ENCODE data around the gene CIDEB. TPM values are rescaled to one million over a fixed set of nuclear protein-coding genes. Genes with fewer than 3 reads are reported as not detected.

Gene CIDEB
- total RNA-seq, 1 experiment from 2014 or later = 0.18 TPM

DNA sequence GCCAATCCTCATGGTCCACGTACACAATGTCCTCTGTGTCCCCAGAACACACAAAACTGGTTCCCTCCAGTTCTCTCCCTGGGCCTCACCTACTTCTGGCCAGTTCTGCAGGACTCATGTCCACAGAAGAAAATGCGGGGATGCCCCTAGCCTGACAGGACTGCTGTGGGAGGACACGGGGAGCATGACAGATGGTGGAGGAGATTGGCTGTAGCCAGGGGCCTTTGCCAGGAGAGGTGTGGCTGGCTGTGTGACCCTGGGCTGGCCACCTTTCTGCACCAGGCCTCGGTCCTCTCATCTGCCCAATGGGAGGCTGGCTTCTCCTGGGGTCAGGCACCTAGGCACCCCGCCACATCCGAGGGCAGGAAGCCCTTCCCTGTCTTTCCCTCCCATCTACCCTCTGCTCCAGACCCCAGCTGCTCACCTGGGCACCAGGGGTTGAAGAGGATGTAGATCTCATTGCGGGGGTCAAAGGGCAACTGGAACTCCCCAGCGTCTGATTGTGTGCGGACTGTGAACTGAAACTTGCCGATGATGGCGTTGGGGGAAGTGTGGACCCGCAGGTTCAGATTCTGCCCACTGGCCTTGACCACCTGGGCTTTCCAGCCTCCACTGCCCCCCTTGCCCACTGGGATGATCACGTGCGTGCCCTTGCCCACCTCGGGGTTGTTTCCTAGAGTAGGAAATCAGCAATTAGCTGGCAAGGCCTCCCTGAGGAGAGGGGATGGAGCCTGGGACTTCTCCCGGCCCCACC lies 47.6 kb downstream of the CIDEB start:
- intact Hi-C loops (cut with micrococcal nuclease; ENCODE audit: unreplicated experiment) = no loop called here
- no peaks in the 10 kb centered on the region for H3K27me3 ChIP-seq (ENCODE audit: control insufficient read depth, insufficient read depth, low read length)
- TF ChIP-seq POLR2AphosphoS5 (IDR thresholded peaks at IDR 0.05; ENCODE audit: low read depth, low read length) (no peak), SIN3A (IDR thresholded peaks at IDR 0.05; ENCODE audit: borderline replicate concordance, insufficient read depth, low read depth, low read length) (no peak), TCF7L2 (IDR thresholded peaks at IDR 0.05; ENCODE audit: low read depth, low read length) (no peak)
- TF ChIP-seq, protein P1, sequence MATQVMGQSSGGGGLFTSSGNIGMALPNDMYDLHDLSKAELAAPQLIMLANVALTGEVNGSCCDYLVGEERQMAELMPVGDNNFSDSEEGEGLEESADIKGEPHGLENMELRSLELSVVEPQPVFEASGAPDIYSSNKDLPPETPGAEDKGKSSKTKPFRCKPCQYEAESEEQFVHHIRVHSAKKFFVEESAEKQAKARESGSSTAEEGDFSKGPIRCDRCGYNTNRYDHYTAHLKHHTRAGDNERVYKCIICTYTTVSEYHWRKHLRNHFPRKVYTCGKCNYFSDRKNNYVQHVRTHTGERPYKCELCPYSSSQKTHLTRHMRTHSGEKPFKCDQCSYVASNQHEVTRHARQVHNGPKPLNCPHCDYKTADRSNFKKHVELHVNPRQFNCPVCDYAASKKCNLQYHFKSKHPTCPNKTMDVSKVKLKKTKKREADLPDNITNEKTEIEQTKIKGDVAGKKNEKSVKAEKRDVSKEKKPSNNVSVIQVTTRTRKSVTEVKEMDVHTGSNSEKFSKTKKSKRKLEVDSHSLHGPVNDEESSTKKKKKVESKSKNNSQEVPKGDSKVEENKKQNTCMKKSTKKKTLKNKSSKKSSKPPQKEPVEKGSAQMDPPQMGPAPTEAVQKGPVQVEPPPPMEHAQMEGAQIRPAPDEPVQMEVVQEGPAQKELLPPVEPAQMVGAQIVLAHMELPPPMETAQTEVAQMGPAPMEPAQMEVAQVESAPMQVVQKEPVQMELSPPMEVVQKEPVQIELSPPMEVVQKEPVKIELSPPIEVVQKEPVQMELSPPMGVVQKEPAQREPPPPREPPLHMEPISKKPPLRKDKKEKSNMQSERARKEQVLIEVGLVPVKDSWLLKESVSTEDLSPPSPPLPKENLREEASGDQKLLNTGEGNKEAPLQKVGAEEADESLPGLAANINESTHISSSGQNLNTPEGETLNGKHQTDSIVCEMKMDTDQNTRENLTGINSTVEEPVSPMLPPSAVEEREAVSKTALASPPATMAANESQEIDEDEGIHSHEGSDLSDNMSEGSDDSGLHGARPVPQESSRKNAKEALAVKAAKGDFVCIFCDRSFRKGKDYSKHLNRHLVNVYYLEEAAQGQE (IDR thresholded peaks at IDR 0.05; ENCODE audit: insufficient read depth in 1 of 2, low read depth in 2 of 2, low read length in 1 of 2) = no peak
- TF ChIP-seq, protein P2, sequence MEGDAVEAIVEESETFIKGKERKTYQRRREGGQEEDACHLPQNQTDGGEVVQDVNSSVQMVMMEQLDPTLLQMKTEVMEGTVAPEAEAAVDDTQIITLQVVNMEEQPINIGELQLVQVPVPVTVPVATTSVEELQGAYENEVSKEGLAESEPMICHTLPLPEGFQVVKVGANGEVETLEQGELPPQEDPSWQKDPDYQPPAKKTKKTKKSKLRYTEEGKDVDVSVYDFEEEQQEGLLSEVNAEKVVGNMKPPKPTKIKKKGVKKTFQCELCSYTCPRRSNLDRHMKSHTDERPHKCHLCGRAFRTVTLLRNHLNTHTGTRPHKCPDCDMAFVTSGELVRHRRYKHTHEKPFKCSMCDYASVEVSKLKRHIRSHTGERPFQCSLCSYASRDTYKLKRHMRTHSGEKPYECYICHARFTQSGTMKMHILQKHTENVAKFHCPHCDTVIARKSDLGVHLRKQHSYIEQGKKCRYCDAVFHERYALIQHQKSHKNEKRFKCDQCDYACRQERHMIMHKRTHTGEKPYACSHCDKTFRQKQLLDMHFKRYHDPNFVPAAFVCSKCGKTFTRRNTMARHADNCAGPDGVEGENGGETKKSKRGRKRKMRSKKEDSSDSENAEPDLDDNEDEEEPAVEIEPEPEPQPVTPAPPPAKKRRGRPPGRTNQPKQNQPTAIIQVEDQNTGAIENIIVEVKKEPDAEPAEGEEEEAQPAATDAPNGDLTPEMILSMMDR (IDR thresholded peaks at IDR 0.05) = no peak
- ATAC-seq = no peak
- H3K27ac ChIP-seq (ENCODE audit: low read length) = no peak overlapping the region
- DNase-seq (ENCODE audit: low read depth, low spot score) = no peak
- in situ Hi-C loops (cut with HindIII; ENCODE audit: low pct_unique_long_range_greater_than_20kb, low sequenced_read_pairs) = no loop called here
- H3K36me3 ChIP-seq (ENCODE audit: control insufficient read depth, insufficient read depth, low read length) = no peaks in the 10 kb centered on the region
- ChIA-PET POLR2A (no interaction called here), CTCF (no interaction called here)
- no peak overlapping the region for H3K4me3 ChIP-seq (ENCODE audit: low read depth in 2 of 2, low read length in 2 of 2)
- BruUV-seq (replicated peaks) = no TSS peak
- no peaks in the 10 kb centered on the region for H3K9me3 ChIP-seq (ENCODE audit: control insufficient read depth, insufficient read depth, low read depth, low read length)
- no peaks in the 10 kb centered on the region for H3K4me1 ChIP-seq (ENCODE audit: control insufficient read depth, insufficient read depth, low read length)

DNA sequence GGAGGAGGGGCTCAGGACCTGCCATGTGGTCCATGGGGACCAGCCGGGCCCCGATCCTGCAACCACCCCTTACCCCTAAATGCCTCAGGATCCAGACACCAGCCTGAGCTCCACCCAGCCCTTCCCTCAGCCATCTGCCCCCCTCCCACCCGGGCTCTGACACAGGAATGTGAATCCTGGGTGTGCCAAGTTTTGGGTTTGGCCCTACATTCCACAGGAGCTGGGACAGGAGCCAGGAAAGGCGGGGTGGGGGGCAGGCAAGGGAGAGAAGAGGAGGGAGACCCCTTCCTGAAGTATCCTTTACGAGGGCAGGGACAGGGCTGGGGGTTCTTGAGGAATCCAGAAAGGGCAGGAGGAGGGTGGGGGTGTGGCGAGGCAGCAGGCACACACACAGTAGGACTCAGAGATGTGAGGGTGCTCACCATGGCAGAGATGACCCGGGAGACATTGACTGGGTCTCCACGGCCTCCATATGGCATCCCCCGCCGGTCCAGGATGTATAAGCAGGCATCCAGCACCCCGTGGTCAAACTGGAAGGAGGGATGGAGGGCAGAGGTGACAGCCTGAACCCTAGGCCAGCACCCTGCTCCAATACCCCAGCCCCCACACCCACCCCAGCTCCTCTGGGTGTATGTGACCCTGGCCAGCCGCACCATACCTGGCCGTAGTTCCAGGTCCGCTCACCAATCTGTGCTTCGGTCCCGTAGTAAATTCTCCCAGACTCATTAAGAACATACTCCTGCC lies 48.3 kb downstream of the CIDEB start:
- Histone ChIP-seq H3K36me3 (ENCODE audit: control insufficient read depth, insufficient read depth, low read length) (no peaks in the 10 kb centered on the region), H3K27me3 (ENCODE audit: control insufficient read depth, insufficient read depth, low read length) (no peaks in the 10 kb centered on the region), H3K27ac (ENCODE audit: low read length) (no peak overlapping the region), H3K4me3 (ENCODE audit: low read depth in 2 of 2, low read length in 2 of 2) (no peak overlapping the region), H3K4me1 (ENCODE audit: control insufficient read depth, insufficient read depth, low read length) (no peaks in the 10 kb centered on the region), H3K9me3 (ENCODE audit: control insufficient read depth, insufficient read depth, low read depth, low read length) (no peaks in the 10 kb centered on the region)
- DNase-seq (ENCODE audit: low read depth, low spot score) (no peak), ATAC-seq (no peak)
- ChIA-PET CTCF (no interaction called here), POLR2A (interaction anchor here (0.6 kb wide), 1 partner anchor 17 kb away, joined by 12 read pairs; the partner anchor contains the start of gene TINF2)
- BruUV-seq (replicated peaks) = no TSS peak
- intact Hi-C loops (cut with micrococcal nuclease; ENCODE audit: unreplicated experiment) = no loop called here
- in situ Hi-C loops (cut with HindIII; ENCODE audit: low pct_unique_long_range_greater_than_20kb, low sequenced_read_pairs) = no loop called here
- TF ChIP-seq POLR2AphosphoS5 (IDR thresholded peaks at IDR 0.05; ENCODE audit: low read depth, low read length) (no peak), TCF7L2 (IDR thresholded peaks at IDR 0.05; ENCODE audit: low read depth, low read length) (no peak), SIN3A (IDR thresholded peaks at IDR 0.05; ENCODE audit: borderline replicate concordance, insufficient read depth, low read depth, low read length) (no peak)
- TF ChIP-seq, protein P2 (IDR thresholded peaks at IDR 0.05) = no peak
- TF ChIP-seq, protein P1 (IDR thresholded peaks at IDR 0.05; ENCODE audit: insufficient read depth in 1 of 2, low read depth in 2 of 2, low read length in 1 of 2) = no peak
